K562 (cell line): ENCODE measurements around the gene SULT6B1. TPM values are rescaled to one million over a fixed set of nuclear protein-coding genes. Genes with fewer than 3 reads are reported as not detected.

Source experiments
- ATAC-seq: fragments of 200-7000 bp; cut with Tn5 transposase; 3 replicates; pipeline ENCODE4 v1.9.1; 2020; ENCODE audit warnings: moderate library complexity
- BruUV-seq: library from RNA; stranded (reverse); fragments of 400-500 nt; replicated peaks from 2 replicates; lab custom pipeline; 2021; lab: Mats Ljungman, UMichigan
- CTCF ChIA-PET: fragments of 300-600 bp; formaldehyde crosslinking; extraction: SDS; loops from one replicate; lab custom pipeline; 2021; ENCODE audit warnings: low intra/inter-chr PET ratio; lab: Yijun Ruan, JAX
- POLR2A ChIA-PET: fragments of 300-600, 350-650 bp; sonication (Branson Sonifier 250); formaldehyde crosslinking; extraction: SDS; loops from one replicate; lab custom pipeline; 2021; ENCODE audit warnings: antibody characterized with exemption, inconsistent platforms; lab: Yijun Ruan, JAX
- DNase-seq, 4 experiments: peaks; one replicate each; pipeline versions ENCODE4 v3.0.0 to v3.0.0-alpha.2; 2011 to 2018; ENCODE audit warnings: low spot score in 3 of 4, mixed read lengths in 3 of 4; ENCODE audit errors: extremely low read depth in 1 of 4
- FAIRE-seq: peaks from 2 replicates; lab custom pipeline; 2011; peaks lifted over from hg19 to GRCh38; lab: Jason Lieb, UNC
- H2AFZ ChIP-seq: 2 replicates; pipeline ENCODE4 v1.6.0; 2011; ENCODE audit warnings: low read depth, low read length, control low read depth, inconsistent platforms
- H3K27ac ChIP-seq: fragments of 200-600 bp; 3 replicates; pipeline ENCODE4 v1.8.0; 2011; ENCODE audit warnings: low read depth, mild to moderate bottlenecking, control low read depth, inconsistent platforms, low read length, moderate library complexity, mixed read lengths; ENCODE audit errors: extremely low read depth
- H3K27me3 ChIP-seq, 2 experiments: fragments of 300-600 bp in 1 of 2; 2 replicates in 1 of 2; 3 replicates in 1 of 2; pipeline versions ENCODE4 v1.6.0 to v1.8.0; 2011; ENCODE audit warnings: inconsistent platforms in 2 of 2, low read length in 2 of 2, mild to moderate bottlenecking in 1 of 2, mixed read lengths in 1 of 2, moderate library complexity in 1 of 2; ENCODE audit not compliant: control insufficient read depth in 2 of 2, insufficient read depth in 2 of 2
- H3K36me3 ChIP-seq: fragments of 300-600 bp; 3 replicates; pipeline ENCODE4 v1.8.0; 2011; ENCODE audit warnings: mild to moderate bottlenecking, low read length, inconsistent platforms; ENCODE audit not compliant: control insufficient read depth, insufficient read depth
- H3K4me1 ChIP-seq, 2 experiments: fragments of 200-600 bp in 1 of 2; replicated peaks in 1 of 2; 2 replicates in 1 of 2; 3 replicates in 1 of 2; pipeline versions ENCODE4 v1.5.1 to v1.8.0; 2011; ENCODE audit warnings: inconsistent platforms in 2 of 2, low read length in 2 of 2, mild to moderate bottlenecking in 1 of 2, mixed read lengths in 1 of 2, moderate library complexity in 1 of 2; ENCODE audit not compliant: control insufficient read depth in 2 of 2, insufficient read depth in 2 of 2
- H3K4me2 ChIP-seq: 2 replicates; pipeline ENCODE4 v1.6.1; 2011; ENCODE audit warnings: low read length, control low read depth, inconsistent platforms, mixed read lengths; ENCODE audit not compliant: insufficient read depth
- H3K4me3 ChIP-seq: fragments of 200-600 bp; sonication (generic), shearing (Covaris generic); 2 replicates; pipeline ENCODE4 v1.5.1; 2016; ENCODE audit warnings: control low read depth, inconsistent platforms
- H3K79me2 ChIP-seq: fragments of 200-600 bp; 3 replicates; pipeline ENCODE4 v1.8.0; 2011; ENCODE audit warnings: low read length, inconsistent platforms; ENCODE audit not compliant: control insufficient read depth, insufficient read depth
- H3K9ac ChIP-seq, 2 experiments: 2 replicates each; pipeline versions ENCODE4 v1.6.0 to v1.6.1; 2011; ENCODE audit warnings: low read depth in 2 of 2, low read length in 2 of 2, control low read depth in 1 of 2, inconsistent platforms in 1 of 2, mild to moderate bottlenecking in 1 of 2, mixed read lengths in 1 of 2; ENCODE audit not compliant: insufficient read depth in 1 of 2
- H3K9me1 ChIP-seq: one replicate; pipeline ENCODE4 v1.6.0; 2011; ENCODE audit warnings: inconsistent platforms, mild to moderate bottlenecking, low read length, moderate library complexity; ENCODE audit not compliant: control insufficient read depth, insufficient read depth
- H3K9me3 ChIP-seq: replicated peaks from 2 replicates; pipeline ENCODE4 v1.5.1; 2011; ENCODE audit warnings: low read depth, low read length, inconsistent platforms; ENCODE audit not compliant: control insufficient read depth, insufficient read depth
- H4K20me1 ChIP-seq: replicated peaks from 2 replicates; pipeline ENCODE4 v1.6.1; 2011; ENCODE audit warnings: low read length, inconsistent platforms, mixed read lengths; ENCODE audit not compliant: control insufficient read depth, insufficient read depth
- CBFA2T2 ChIP-seq: fragments of 450-650 bp; conservative IDR thresholded peaks from 2 replicates; pipeline ENCODE4 v1.6.1; 2017; ENCODE audit warnings: mild to moderate bottlenecking
- GTF2A2 ChIP-seq: IDR thresholded peaks from 2 replicates; pipeline ENCODE4 v1.6.1; 2016; ENCODE audit warnings: mild to moderate bottlenecking, missing genetic modification characterization, missing compliant biosample characterization
- KAT2B ChIP-seq: IDR thresholded peaks from one replicate; pipeline ENCODE4 v1.6.1; 2012; ENCODE audit warnings: low read depth, mild to moderate bottlenecking, control low read depth, inconsistent platforms, low read length, moderate library complexity
- MCM7 ChIP-seq, 2 experiments: fragments of 450-650 bp; IDR thresholded peaks; 2 replicates each; pipeline ENCODE4 v1.6.1; 2016 to 2018
- MYC ChIP-seq, 2 experiments: fragments of 250-450 bp in 1 of 2; sonication (Bioruptor Pico) in 1 of 2; IDR thresholded peaks; 2 replicates each; pipeline versions ENCODE4 v1.5.1 to v1.6.1; 2012 to 2021; ENCODE audit warnings: low read depth in 2 of 2, borderline replicate concordance in 1 of 2, improper control_type of control experiment in 1 of 2, low read length in 1 of 2, mild to moderate bottlenecking in 1 of 2, moderate library complexity in 1 of 2
- NR1H2 ChIP-seq: sonication (generic); formaldehyde crosslinking; IDR thresholded peaks from 2 replicates; pipeline ENCODE4 v1.4.0; 2020; ENCODE audit warnings: mild to moderate bottlenecking, missing genetic modification reagents
- NR2F6 ChIP-seq: fragments of 450-650 bp; formaldehyde crosslinking; IDR thresholded peaks from 2 replicates; pipeline ENCODE4 v1.4.0; 2020; ENCODE audit warnings: mild to moderate bottlenecking
- RFX7 ChIP-seq: fragments of 250-450 bp; sonication (Bioruptor Pico); IDR thresholded peaks from 2 replicates; pipeline ENCODE4 v1.5.1; 2021; ENCODE audit warnings: mild to moderate bottlenecking
- SFPQ ChIP-seq: fragments of 200-400 bp; formaldehyde crosslinking; IDR thresholded peaks from 2 replicates; pipeline ENCODE4 v1.6.1; 2017; ENCODE audit warnings: mild to moderate bottlenecking, low read depth, low read length, moderate library complexity
- SREBF2 ChIP-seq: sonication (generic); formaldehyde crosslinking; IDR thresholded peaks from 2 replicates; pipeline ENCODE4 v1.4.0; 2020; ENCODE audit warnings: mild to moderate bottlenecking, missing genetic modification reagents
- ZBTB43 ChIP-seq: sonication (generic); formaldehyde crosslinking; IDR thresholded peaks from 2 replicates; pipeline ENCODE4 v1.8.0; 2023; ENCODE audit warnings: mild to moderate bottlenecking, missing genetic modification reagents
- ZNF174 ChIP-seq: fragments of 250-450 bp; sonication (Bioruptor Pico); IDR thresholded peaks from 2 replicates; pipeline ENCODE4 v1.4.0; 2020; ENCODE audit warnings: mild to moderate bottlenecking
- ZNF766 ChIP-seq: fragments of 200-800 bp; sonication (Bioruptor generic); conservative IDR thresholded peaks from 2 replicates; pipeline ENCODE4 v1.6.1; 2016; ENCODE audit warnings: missing genetic modification characterization, missing compliant biosample characterization
- WGBS: fragments of 100-300 bp; shearing (Covaris generic); methylation state at CpG from one replicate; pipeline ENCODE4 v1.1.6; 2016; ENCODE audit warnings: low coverage, mixed read lengths; ENCODE audit not compliant: insufficient coverage; ENCODE audit errors: missing lambda C conversion rate; 5-methylcytosine and 5-hydroxymethylcytosine counted together
- in situ Hi-C: fragments of 300-500 bp; cut with MboI; formaldehyde crosslinking; loops from 4 replicates; pipeline ENCODE4 v1.15.0; 2018; ENCODE audit warnings: inconsistent platforms, mixed read lengths
- intact Hi-C: fragments of 100-400 bp; cut with micrococcal nuclease; formaldehyde crosslinking; loops from 2 replicates; pipeline ENCODE4 v1.14.2; 2022
- polyA plus RNA-seq, 8 experiments: library from polyadenylated mRNA; depleted of rRNA in 4 of 8; stranded (reverse) in 5 of 8; unstranded in 3 of 8; fragments of >200 nt; fragmentation: Nextera tagmentation in 2 of 8; fragmentation: Illumina TruSeq in 1 of 8; extraction: Ambion mirVana in 2 of 8; extraction: Trizol in 1 of 8; gene quantifications; 2 replicates each; pipeline versions ENCODE4 v1.2.1 to v1.2.3, GENCODE V29; 2011 to 2014; ENCODE audit warnings: inconsistent platforms in 1 of 8, missing spikeins in 1 of 8
- total RNA-seq, 7 experiments: library from RNA; depleted of rRNA in 6 of 7; stranded (reverse); fragments of >200 nt in 6 of 7; fragmentation: Illumina TruSeq in 2 of 7; extraction: Trizol in 2 of 7; gene quantifications; 2 replicates each; pipeline versions ENCODE4 v1.2.1 to v1.2.3, GENCODE V29; 2011 to 2021; ENCODE audit warnings: low replicate concordance in 1 of 7
- TF ChIP-seq, protein P1 (sequence below): fragments of 450-650 bp; IDR thresholded peaks from 2 replicates; pipeline ENCODE4 v1.6.1; 2018; ENCODE audit warnings: mild to moderate bottlenecking, low read depth; ENCODE audit not compliant: partially characterized antibody
- TF ChIP-seq, protein P2 (sequence below): fragments of 250-450 bp; sonication (Bioruptor Pico); IDR thresholded peaks from 2 replicates; pipeline ENCODE4 v1.8.0; 2021; ENCODE audit warnings: moderate library complexity, mild to moderate bottlenecking, inconsistent platforms

Gene SULT6B1
- total and polyA plus RNA-seq, 9 of the 15 experiments (the other 6 are each of a cell fraction or from before 2014, with no cell fraction given): not detected

GRCh38 chr2:37167636-37168180 lies 20.8 kb downstream of the SULT6B1 start:
- in situ Hi-C loops (no loop called here), intact Hi-C loops (loop anchor here (5.0 to 10.0 kb wide), 4 partner anchors 115 to 707 kb away; no protein-coding TSS in a partner anchor)
- Histone ChIP-seq H3K9me3 (peaks cover 8% of the 10 kb centered on the region), H3K9ac (no peak overlapping the region), H3K4me3 (no peak overlapping the region), H3K27me3 (no peaks in the 10 kb centered on the region), H2AFZ (no peak overlapping the region), H3K4me1 (no peaks in the 10 kb centered on the region), H3K27ac (no peak overlapping the region), H4K20me1 (no peaks in the 10 kb centered on the region), H3K9me1 (no peaks in the 10 kb centered on the region), H3K79me2 (no peaks in the 10 kb centered on the region), H3K4me2 (no peak overlapping the region), H3K36me3 (no peaks in the 10 kb centered on the region)
- TF ChIP-seq GTF2A2 (tag): no peak
- no peak for TF ChIP-seq MYC (IDR thresholded peaks at IDR 0.05; ENCODE audit: low read depth, low read length)
- TF ChIP-seq MYC (CRISPR knock-in tag; IDR thresholded peaks at IDR 0.05; ENCODE audit: borderline replicate concordance, low read depth): no peak
- TF ChIP-seq MCM7 (IDR thresholded peaks at IDR 0.05): no peak
- TF ChIP-seq KAT2B: no peak
- no peak for TF ChIP-seq SREBF2 (CRISPR knock-in tag)
- TF ChIP-seq SFPQ: no peak
- no peak for TF ChIP-seq NR2F6 (CRISPR knock-in tag)
- no peak for TF ChIP-seq NR1H2 (CRISPR knock-in tag)
- no peak for TF ChIP-seq ZNF766 (CRISPR knock-in tag)
- TF ChIP-seq CBFA2T2: no peak
- TF ChIP-seq ZNF174 (CRISPR knock-in tag): no peak
- no peak for TF ChIP-seq RFX7 (CRISPR knock-in tag)
- TF ChIP-seq, protein P1, sequence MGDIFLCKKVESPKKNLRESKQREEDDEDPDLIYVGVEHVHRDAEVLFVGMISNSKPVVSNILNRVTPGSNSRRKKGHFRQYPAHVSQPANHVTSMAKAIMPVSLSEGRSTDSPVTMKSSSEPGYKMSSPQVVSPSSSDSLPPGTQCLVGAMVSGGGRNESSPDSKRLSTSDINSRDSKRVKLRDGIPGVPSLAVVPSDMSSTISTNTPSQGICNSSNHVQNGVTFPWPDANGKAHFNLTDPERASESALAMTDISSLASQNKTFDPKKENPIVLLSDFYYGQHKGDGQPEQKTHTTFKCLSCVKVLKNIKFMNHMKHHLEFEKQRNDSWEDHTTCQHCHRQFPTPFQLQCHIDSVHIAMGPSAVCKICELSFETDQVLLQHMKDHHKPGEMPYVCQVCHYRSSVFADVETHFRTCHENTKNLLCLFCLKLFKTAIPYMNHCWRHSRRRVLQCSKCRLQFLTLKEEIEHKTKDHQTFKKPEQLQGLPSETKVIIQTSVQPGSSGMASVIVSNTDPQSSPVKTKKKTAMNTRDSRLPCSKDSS: no peak
- TF ChIP-seq, protein P2, sequence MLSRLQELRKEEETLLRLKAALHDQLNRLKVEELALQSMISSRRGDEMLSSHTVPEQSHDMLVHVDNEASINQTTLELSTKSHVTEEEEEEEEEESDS (CRISPR knock-in tag): no peak
- no peak for TF ChIP-seq ZBTB43 (CRISPR knock-in tag)
- CTCF ChIA-PET: no interaction called here
- WGBS: 57% methylated on average over 3 of the region's 3 CpGs
- no TSS peak for BruUV-seq
- FAIRE-seq (no peak), DNase-seq (no peak), ATAC-seq (no peak)
- POLR2A ChIA-PET: no interaction called here
